ENCODE data around the gene WDR12. TPM values are rescaled to one million over a fixed set of nuclear protein-coding genes. Genes with fewer than 3 reads are reported as not detected.

Gene WDR12
- total and polyA plus RNA-seq, 9 of the 15 experiments (the other 6 are each of a cell fraction or from before 2014, with no cell fraction given): 109 to 554 (median 174) TPM

DNA sequence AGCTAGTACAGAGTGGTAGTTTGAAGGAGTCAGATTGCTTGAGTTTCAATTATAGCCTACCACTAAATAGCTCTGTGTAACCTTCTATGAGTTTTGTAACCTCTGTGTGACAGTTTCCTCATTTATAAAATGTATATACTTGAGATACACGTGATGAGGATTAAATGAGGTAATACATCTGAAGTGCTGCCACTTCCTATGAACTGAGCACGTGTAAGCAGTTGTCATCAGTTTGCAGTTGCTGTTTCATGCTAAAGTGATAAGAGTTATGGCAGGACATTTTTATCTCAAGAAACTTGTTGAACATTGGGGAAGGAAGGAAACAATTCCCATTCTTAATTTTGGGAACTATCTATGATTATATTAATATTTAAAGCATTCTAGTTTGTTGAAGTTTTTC is 39.1 kb upstream of the WDR12 start (continued):
- TF ChIP-seq, protein P1, sequence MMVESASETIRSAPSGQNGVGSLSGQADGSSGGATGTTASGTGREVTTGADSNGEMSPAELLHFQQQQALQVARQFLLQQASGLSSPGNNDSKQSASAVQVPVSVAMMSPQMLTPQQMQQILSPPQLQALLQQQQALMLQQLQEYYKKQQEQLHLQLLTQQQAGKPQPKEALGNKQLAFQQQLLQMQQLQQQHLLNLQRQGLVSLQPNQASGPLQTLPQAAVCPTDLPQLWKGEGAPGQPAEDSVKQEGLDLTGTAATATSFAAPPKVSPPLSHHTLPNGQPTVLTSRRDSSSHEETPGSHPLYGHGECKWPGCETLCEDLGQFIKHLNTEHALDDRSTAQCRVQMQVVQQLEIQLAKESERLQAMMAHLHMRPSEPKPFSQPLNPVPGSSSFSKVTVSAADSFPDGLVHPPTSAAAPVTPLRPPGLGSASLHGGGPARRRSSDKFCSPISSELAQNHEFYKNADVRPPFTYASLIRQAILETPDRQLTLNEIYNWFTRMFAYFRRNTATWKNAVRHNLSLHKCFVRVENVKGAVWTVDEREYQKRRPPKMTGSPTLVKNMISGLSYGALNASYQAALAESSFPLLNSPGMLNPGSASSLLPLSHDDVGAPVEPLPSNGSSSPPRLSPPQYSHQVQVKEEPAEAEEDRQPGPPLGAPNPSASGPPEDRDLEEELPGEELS (CRISPR knock-in tag; IDR thresholded peaks at IDR 0.05; ENCODE audit: borderline replicate concordance): no peak
- TF ChIP-seq ZNF239 (CRISPR knock-in tag; IDR thresholded peaks at IDR 0.05) (no peak), RBM25 (IDR thresholded peaks at IDR 0.05; ENCODE audit: low read depth, low read length, severe bottlenecking) (no peak), NR2C2 (CRISPR knock-in tag; IDR thresholded peaks at IDR 0.05) (no peak), NR2C2 (tag; IDR thresholded peaks at IDR 0.05) (0 out of 2 replicates have a peak, but pooled peaks have one; percentile 26), ZKSCAN1 (IDR thresholded peaks at IDR 0.05; ENCODE audit: low read depth, low read length) (no peak), ZBED1 (IDR thresholded peaks at IDR 0.05) (no peak), PCBP1 (IDR thresholded peaks at IDR 0.05; ENCODE audit: low read depth, low read length, poor library complexity, severe bottlenecking) (no peak), NELFE (IDR thresholded peaks at IDR 0.05; ENCODE audit: insufficient read depth, insufficient read length) (no peak), SP1 (CRISPR knock-in tag; IDR thresholded peaks at IDR 0.05) (no peak), TBP (optimal IDR thresholded peaks at IDR 0.05; ENCODE audit: low read depth, low read length) (no peak), BMI1 (IDR thresholded peaks at IDR 0.05; ENCODE audit: low read length) (no peak), SAFB (IDR thresholded peaks at IDR 0.05; ENCODE audit: borderline replicate concordance, low read depth, low read length) (no peak), MAFF (IDR thresholded peaks at IDR 0.05; ENCODE audit: low read length) (peak; percentile 26; the same call in 1 of the 2 replicates), ZNF778 (CRISPR knock-in tag; IDR thresholded peaks at IDR 0.05) (no peak), HIVEP1 (CRISPR knock-in tag; IDR thresholded peaks at IDR 0.05) (no peak), MYC (IDR thresholded peaks at IDR 0.05; ENCODE audit: low read depth, low read length) (peak; percentile 94), MYC (CRISPR knock-in tag; IDR thresholded peaks at IDR 0.05; ENCODE audit: borderline replicate concordance, low read depth) (no peak), ZNF3 (CRISPR knock-in tag; IDR thresholded peaks at IDR 0.05) (no peak), PYGO2 (tag; IDR thresholded peaks at IDR 0.05) (no peak), LARP7 (IDR thresholded peaks at IDR 0.05) (no peak), CHD2 (IDR thresholded peaks at IDR 0.05; ENCODE audit: low read depth, low read length) (no peak)
- TF ChIP-seq, protein P2, sequence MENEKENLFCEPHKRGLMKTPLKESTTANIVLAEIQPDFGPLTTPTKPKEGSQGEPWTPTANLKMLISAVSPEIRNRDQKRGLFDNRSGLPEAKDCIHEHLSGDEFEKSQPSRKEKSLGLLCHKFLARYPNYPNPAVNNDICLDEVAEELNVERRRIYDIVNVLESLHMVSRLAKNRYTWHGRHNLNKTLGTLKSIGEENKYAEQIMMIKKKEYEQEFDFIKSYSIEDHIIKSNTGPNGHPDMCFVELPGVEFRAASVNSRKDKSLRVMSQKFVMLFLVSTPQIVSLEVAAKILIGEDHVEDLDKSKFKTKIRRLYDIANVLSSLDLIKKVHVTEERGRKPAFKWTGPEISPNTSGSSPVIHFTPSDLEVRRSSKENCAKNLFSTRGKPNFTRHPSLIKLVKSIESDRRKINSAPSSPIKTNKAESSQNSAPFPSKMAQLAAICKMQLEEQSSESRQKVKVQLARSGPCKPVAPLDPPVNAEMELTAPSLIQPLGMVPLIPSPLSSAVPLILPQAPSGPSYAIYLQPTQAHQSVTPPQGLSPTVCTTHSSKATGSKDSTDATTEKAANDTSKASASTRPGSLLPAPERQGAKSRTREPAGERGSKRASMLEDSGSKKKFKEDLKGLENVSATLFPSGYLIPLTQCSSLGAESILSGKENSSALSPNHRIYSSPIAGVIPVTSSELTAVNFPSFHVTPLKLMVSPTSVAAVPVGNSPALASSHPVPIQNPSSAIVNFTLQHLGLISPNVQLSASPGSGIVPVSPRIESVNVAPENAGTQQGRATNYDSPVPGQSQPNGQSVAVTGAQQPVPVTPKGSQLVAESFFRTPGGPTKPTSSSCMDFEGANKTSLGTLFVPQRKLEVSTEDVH (IDR thresholded peaks at IDR 0.05; ENCODE audit: low read depth, partially characterized antibody): no peak
- TF ChIP-seq, protein P3, sequence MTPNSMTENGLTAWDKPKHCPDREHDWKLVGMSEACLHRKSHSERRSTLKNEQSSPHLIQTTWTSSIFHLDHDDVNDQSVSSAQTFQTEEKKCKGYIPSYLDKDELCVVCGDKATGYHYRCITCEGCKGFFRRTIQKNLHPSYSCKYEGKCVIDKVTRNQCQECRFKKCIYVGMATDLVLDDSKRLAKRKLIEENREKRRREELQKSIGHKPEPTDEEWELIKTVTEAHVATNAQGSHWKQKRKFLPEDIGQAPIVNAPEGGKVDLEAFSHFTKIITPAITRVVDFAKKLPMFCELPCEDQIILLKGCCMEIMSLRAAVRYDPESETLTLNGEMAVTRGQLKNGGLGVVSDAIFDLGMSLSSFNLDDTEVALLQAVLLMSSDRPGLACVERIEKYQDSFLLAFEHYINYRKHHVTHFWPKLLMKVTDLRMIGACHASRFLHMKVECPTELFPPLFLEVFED (CRISPR knock-in tag; conservative IDR thresholded peaks at IDR 0.05): no peak

Measured in K562 (cell line).